Measurements from ENCODE around the gene CHST7.

- TF ChIP-seq CTCF (IDR thresholded peaks at IDR 0.05) (no peak), POLR2A (IDR thresholded peaks at IDR 0.05) (no peak)
Measured at GRCh38 chrX:46547857-46548256, 25.7 kb upstream of the CHST7 start.

Measured in ovary (tissue), 3 donors.